ENCODE results near the gene FAM111A.
A peak's percentile ranks its signal among the peaks of the same experiment; 100 is the strongest.

The FAM111A gene

GRCh38 chr11:59182457-59183151 is 39.9 kb downstream of the FAM111A start:
- H3K36me3 ChIP-seq (ENCODE audit: insufficient read depth, low read length) = no peaks in the 10 kb centered on the region
- peaks cover 20% of the 10 kb centered on the region for H3K4me1 ChIP-seq (ENCODE audit: control insufficient read depth, insufficient read depth, low read length)
- H3K9me3 ChIP-seq (replicated peaks; ENCODE audit: low read length) = no peaks in the 10 kb centered on the region
- H3K4me3 ChIP-seq (ENCODE audit: low read length) = no peak overlapping the region
- H3K4me2 ChIP-seq (ENCODE audit: low read length) = no peak overlapping the region
- H3K27me3 ChIP-seq (ENCODE audit: control insufficient read depth, insufficient read depth, low read length) = peaks cover 3% of the 10 kb centered on the region
- no peak overlapping the region for H3K9ac ChIP-seq (ENCODE audit: low read depth, low read length)

DNA sequence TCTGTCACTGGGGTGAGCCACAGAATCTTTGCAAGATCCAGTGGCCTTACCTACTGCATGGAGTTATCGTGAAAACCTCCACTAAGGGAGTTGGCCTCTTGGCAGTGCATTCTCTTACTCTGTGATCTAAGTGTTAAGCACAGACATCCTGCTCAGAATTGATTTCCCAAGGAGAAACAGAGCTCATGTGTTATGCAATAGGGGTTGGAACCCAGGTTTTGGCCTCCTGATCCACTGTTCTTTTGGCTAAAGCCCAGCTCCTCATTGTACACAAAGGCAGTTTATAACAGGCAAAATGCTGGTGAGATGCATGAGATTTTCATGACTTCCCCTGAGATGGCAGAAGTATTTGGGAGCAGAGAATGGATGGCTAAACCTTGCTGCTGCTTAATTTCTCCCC is 41.1 kb downstream of the FAM111A start:
- no peak overlapping the region for H3K4me2 ChIP-seq (ENCODE audit: low read length)
- H3K27me3 ChIP-seq (ENCODE audit: control insufficient read depth, insufficient read depth, low read length) = peaks cover 3% of the 10 kb centered on the region
- H3K4me3 ChIP-seq (ENCODE audit: low read length) = no peak overlapping the region
- H3K4me1 ChIP-seq (ENCODE audit: control insufficient read depth, insufficient read depth, low read length) = peaks cover 23% of the 10 kb centered on the region
- no peaks in the 10 kb centered on the region for H3K36me3 ChIP-seq (ENCODE audit: insufficient read depth, low read length)
- no peak overlapping the region for H3K9ac ChIP-seq (ENCODE audit: low read depth, low read length)
- H3K9me3 ChIP-seq (replicated peaks; ENCODE audit: low read length) = no peaks in the 10 kb centered on the region

DNA sequence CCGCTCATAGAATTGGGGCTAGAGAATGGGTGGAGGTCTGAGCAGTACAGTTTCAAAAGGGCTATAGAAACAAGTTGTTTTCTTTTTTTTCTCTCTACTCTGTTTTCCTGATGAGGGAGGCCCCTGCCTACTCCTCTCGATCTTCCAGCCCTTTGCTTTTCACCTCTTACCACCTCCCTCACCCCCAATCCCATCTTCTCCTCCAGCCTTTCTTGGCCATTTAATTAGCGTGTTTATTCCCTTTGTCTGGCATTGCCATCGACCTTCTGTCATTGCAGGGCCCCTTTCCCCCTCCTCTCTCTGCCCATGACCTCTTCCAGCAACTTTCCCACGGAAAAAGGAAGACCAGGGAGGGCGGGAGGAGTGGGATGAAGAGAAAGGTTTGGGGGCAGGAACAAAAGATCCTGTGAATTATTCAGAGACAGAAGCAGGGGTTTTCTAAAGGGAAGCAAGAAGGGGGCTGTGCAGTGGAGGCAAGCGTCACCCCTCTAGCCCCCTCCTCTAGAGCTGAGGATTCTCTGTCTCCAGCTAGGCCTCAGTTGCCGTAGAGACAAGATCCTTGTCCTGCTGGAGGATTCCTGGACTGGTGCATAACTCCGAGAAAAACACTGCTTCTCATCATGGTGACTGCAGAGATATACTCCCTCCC is 42.2 kb downstream of the FAM111A start:
- Histone ChIP-seq H3K9ac (ENCODE audit: low read depth, low read length) (no peak overlapping the region), H3K4me2 (ENCODE audit: low read length) (no peak overlapping the region), H3K4me1 (ENCODE audit: control insufficient read depth, insufficient read depth, low read length) (peaks cover 24% of the 10 kb centered on the region), H3K36me3 (ENCODE audit: insufficient read depth, low read length) (no peaks in the 10 kb centered on the region), H3K27me3 (ENCODE audit: control insufficient read depth, insufficient read depth, low read length) (peaks cover 3% of the 10 kb centered on the region), H3K9me3 (replicated peaks; ENCODE audit: low read length) (no peaks in the 10 kb centered on the region), H3K4me3 (ENCODE audit: low read length) (no peak overlapping the region)

GRCh38 chr11:59185386-59185945 is 42.8 kb downstream of the FAM111A start:
- Histone ChIP-seq H3K4me2 (ENCODE audit: low read length) (no peak overlapping the region), H3K4me3 (ENCODE audit: low read length) (no peak overlapping the region), H3K9ac (ENCODE audit: low read depth, low read length) (no peak overlapping the region), H3K36me3 (ENCODE audit: insufficient read depth, low read length) (no peaks in the 10 kb centered on the region), H3K27me3 (ENCODE audit: control insufficient read depth, insufficient read depth, low read length) (peaks cover 3% of the 10 kb centered on the region), H3K9me3 (replicated peaks; ENCODE audit: low read length) (no peaks in the 10 kb centered on the region), H3K4me1 (ENCODE audit: control insufficient read depth, insufficient read depth, low read length) (peaks cover 24% of the 10 kb centered on the region)

- Histone ChIP-seq H3K4me3 (ENCODE audit: low read length) (no peak overlapping the region), H3K4me1 (ENCODE audit: control insufficient read depth, insufficient read depth, low read length) (peaks cover 24% of the 10 kb centered on the region), H3K27me3 (ENCODE audit: control insufficient read depth, insufficient read depth, low read length) (peaks cover 3% of the 10 kb centered on the region), H3K4me2 (ENCODE audit: low read length) (no peak overlapping the region), H3K9me3 (replicated peaks; ENCODE audit: low read length) (no peaks in the 10 kb centered on the region), H3K36me3 (ENCODE audit: insufficient read depth, low read length) (no peaks in the 10 kb centered on the region), H3K9ac (ENCODE audit: low read depth, low read length) (no peak overlapping the region)
Measured at GRCh38 chr11:59186130-59186594, 43.5 kb downstream of the FAM111A start.

DNA sequence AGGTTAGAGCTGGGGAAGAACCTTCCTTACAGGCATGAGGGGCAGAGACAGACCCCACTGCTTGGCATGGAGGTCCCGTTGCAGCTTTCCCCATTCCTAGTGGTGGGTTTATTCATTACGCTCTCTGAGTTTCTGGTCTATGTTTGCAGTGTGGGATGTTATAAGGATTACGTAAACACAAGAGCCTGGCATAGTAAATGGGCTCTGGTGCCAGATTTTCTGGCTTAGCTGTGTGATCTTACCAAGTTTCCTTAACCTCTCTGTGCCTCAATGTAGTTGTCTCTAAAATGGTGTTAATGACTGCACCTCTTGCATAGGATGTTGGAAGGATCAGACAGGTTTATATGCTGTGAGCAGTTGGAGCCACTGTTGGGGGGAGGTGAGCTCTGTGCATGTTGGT is 44.4 kb downstream of the FAM111A start:
- H3K4me1 ChIP-seq (ENCODE audit: control insufficient read depth, insufficient read depth, low read length) = peaks cover 24% of the 10 kb centered on the region
- H3K9ac ChIP-seq (ENCODE audit: low read depth, low read length) = no peak overlapping the region
- H3K4me3 ChIP-seq (ENCODE audit: low read length) = no peak overlapping the region
- H3K36me3 ChIP-seq (ENCODE audit: insufficient read depth, low read length) = peaks cover 2% of the 10 kb centered on the region
- peaks cover 3% of the 10 kb centered on the region for H3K27me3 ChIP-seq (ENCODE audit: control insufficient read depth, insufficient read depth, low read length)
- H3K4me2 ChIP-seq (ENCODE audit: low read length) = no peak overlapping the region
- no peaks in the 10 kb centered on the region for H3K9me3 ChIP-seq (replicated peaks; ENCODE audit: low read length)

DNA sequence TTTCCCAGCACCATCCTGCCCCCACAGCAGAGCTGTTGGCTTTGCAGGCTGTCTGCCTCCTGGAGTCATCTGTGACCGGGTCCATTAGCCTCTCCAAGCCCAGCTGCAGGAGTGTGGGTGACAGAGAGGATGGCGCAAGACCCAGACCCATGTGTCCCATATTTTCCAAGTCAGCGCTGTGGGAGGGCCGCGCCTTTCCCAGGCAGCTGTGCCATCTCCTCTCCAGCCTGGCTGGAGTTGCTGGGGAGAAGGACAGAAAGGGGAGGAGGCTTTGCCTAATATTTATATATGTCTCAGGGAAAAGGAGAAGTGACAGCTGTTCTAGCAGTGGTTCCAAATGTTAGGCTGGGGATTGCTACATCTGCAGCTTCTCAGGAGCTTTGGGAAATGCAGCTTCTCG is 44.9 kb downstream of the FAM111A start:
- H3K9me3 ChIP-seq (replicated peaks; ENCODE audit: low read length) = no peaks in the 10 kb centered on the region
- H3K4me2 ChIP-seq (ENCODE audit: low read length) = no peak overlapping the region
- H3K4me1 ChIP-seq (ENCODE audit: control insufficient read depth, insufficient read depth, low read length) = peaks cover 24% of the 10 kb centered on the region
- peaks cover 5% of the 10 kb centered on the region for H3K36me3 ChIP-seq (ENCODE audit: insufficient read depth, low read length)
- H3K27me3 ChIP-seq (ENCODE audit: control insufficient read depth, insufficient read depth, low read length) = peaks cover 3% of the 10 kb centered on the region
- H3K4me3 ChIP-seq (ENCODE audit: low read length) = no peak overlapping the region
- H3K9ac ChIP-seq (ENCODE audit: low read depth, low read length) = no peak overlapping the region

GRCh38 chr11:59188954-59189353 is 46.3 kb downstream of the FAM111A start:
- H3K9ac ChIP-seq (ENCODE audit: low read depth, low read length) = peak overlapping the region; percentile 19
- H3K4me3 ChIP-seq (ENCODE audit: low read length) = no peak overlapping the region
- H3K4me1 ChIP-seq (ENCODE audit: control insufficient read depth, insufficient read depth, low read length) = peaks cover 18% of the 10 kb centered on the region
- no peaks in the 10 kb centered on the region for H3K9me3 ChIP-seq (replicated peaks; ENCODE audit: low read length)
- peaks cover 3% of the 10 kb centered on the region for H3K27me3 ChIP-seq (ENCODE audit: control insufficient read depth, insufficient read depth, low read length)
- H3K4me2 ChIP-seq (ENCODE audit: low read length) = no peak overlapping the region
- H3K36me3 ChIP-seq (ENCODE audit: insufficient read depth, low read length) = peaks cover 5% of the 10 kb centered on the region

- Histone ChIP-seq H3K4me1 (ENCODE audit: control insufficient read depth, insufficient read depth, low read length) (peaks cover 16% of the 10 kb centered on the region), H3K9ac (ENCODE audit: low read depth, low read length) (no peak overlapping the region), H3K4me2 (ENCODE audit: low read length) (no peak overlapping the region), H3K36me3 (ENCODE audit: insufficient read depth, low read length) (peaks cover 5% of the 10 kb centered on the region), H3K27me3 (ENCODE audit: control insufficient read depth, insufficient read depth, low read length) (peaks cover 3% of the 10 kb centered on the region), H3K4me3 (ENCODE audit: low read length) (no peak overlapping the region), H3K9me3 (replicated peaks; ENCODE audit: low read length) (no peaks in the 10 kb centered on the region)
Measured at GRCh38 chr11:59189986-59190385, 47.3 kb downstream of the FAM111A start.

DNA sequence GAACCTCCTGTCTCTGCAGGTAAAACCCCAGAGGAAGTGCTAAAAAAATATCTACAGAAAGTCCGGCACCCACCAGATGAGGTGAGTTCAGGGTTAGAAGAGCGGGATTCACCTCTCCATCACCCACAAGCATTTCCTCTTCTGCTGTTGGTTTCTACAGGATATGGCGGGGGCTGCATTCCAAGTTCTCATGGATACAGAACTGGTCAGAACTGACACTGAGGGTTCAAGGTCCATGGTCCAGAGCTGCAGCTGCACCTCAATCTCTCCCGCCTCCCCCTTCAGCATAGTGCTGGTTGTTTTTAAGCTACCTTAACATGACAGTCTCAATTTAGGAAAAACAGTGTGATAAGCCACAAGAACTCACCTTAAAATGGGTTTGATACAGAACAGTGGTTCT is 48.4 kb downstream of the FAM111A start:
- Histone ChIP-seq H3K9me3 (replicated peaks; ENCODE audit: low read length) (no peaks in the 10 kb centered on the region), H3K9ac (ENCODE audit: low read depth, low read length) (no peak overlapping the region), H3K4me2 (ENCODE audit: low read length) (no peak overlapping the region), H3K4me3 (ENCODE audit: low read length) (no peak overlapping the region), H3K27me3 (ENCODE audit: control insufficient read depth, insufficient read depth, low read length) (peaks cover 3% of the 10 kb centered on the region), H3K4me1 (ENCODE audit: control insufficient read depth, insufficient read depth, low read length) (peaks cover 12% of the 10 kb centered on the region), H3K36me3 (ENCODE audit: insufficient read depth, low read length) (peaks cover 5% of the 10 kb centered on the region)

DNA sequence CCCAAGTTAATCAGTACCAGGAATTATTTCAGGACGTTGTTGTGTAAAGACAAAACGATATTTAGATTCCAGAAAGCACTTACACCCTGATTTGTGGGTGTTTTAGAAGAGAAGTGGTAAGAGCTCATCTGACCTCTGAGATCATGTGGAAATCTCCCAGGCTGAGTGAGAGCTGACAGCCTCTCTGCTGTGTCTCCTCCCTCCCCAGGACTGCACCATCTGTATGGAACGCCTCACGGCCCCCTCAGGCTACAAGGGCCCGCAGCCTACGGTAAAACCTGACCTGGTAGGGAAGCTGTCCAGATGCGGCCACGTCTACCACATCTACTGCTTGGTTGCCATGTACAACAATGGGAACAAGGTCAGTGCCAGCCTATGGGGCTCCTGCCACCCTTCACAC is 49.2 kb downstream of the FAM111A start:
- no peak overlapping the region for H3K4me2 ChIP-seq (ENCODE audit: low read length)
- no peaks in the 10 kb centered on the region for H3K9me3 ChIP-seq (replicated peaks; ENCODE audit: low read length)
- H3K27me3 ChIP-seq (ENCODE audit: control insufficient read depth, insufficient read depth, low read length) = peaks cover 2% of the 10 kb centered on the region
- H3K4me1 ChIP-seq (ENCODE audit: control insufficient read depth, insufficient read depth, low read length) = peaks cover 11% of the 10 kb centered on the region
- peaks cover 5% of the 10 kb centered on the region for H3K36me3 ChIP-seq (ENCODE audit: insufficient read depth, low read length)
- no peak overlapping the region for H3K9ac ChIP-seq (ENCODE audit: low read depth, low read length)
- no peak overlapping the region for H3K4me3 ChIP-seq (ENCODE audit: low read length)

All from skeletal muscle satellite cell (primary cell).